Astrocyte (in vitro differentiated cells and primary cell): ENCODE measurements around the gene SIDT2. TPM values are rescaled to one million over a fixed set of nuclear protein-coding genes. Genes with fewer than 3 reads are reported as not detected.
"Not testable (repeated sequence)": the region's sequence is repeated elsewhere in the genome, so short reads cannot be mapped to it uniquely, and the experiment has no call there.

Experiments
- DNase-seq: peaks from one replicate; pipeline ENCODE4 v3.0.0-alpha.2; 2010; ENCODE audit warnings: low read depth
- FAIRE-seq: peaks from 2 replicates; lab custom pipeline; 2011; peaks lifted over from hg19 to GRCh38; lab: Jason Lieb, UNC
- H2AFZ ChIP-seq: 2 replicates; pipeline ENCODE4 v1.6.0; 2012; ENCODE audit warnings: low read depth, low read length, inconsistent platforms
- H3K27ac ChIP-seq: 2 replicates; pipeline ENCODE4 v1.5.1; 2011; ENCODE audit warnings: low read depth, low read length, inconsistent platforms
- H3K27me3 ChIP-seq: 2 replicates; pipeline ENCODE4 v1.6.0; 2011; ENCODE audit warnings: low read length, inconsistent platforms; ENCODE audit not compliant: insufficient read depth
- H3K36me3 ChIP-seq: 2 replicates; pipeline ENCODE4 v1.5.1; 2011; ENCODE audit warnings: low read length, inconsistent platforms; ENCODE audit not compliant: insufficient read depth
- H3K4me1 ChIP-seq: 2 replicates; pipeline ENCODE4 v1.5.1; 2011; ENCODE audit warnings: low read length, inconsistent platforms; ENCODE audit not compliant: insufficient read depth
- H3K4me2 ChIP-seq: 2 replicates; pipeline ENCODE4 v1.6.0; 2012; ENCODE audit warnings: low read length, inconsistent platforms
- H3K4me3 ChIP-seq: 2 replicates; pipeline ENCODE4 v1.5.1; 2011; ENCODE audit warnings: low read depth, mild to moderate bottlenecking, low read length, inconsistent platforms; ENCODE audit not compliant: insufficient read depth
- H3K79me2 ChIP-seq: 2 replicates; pipeline ENCODE4 v1.6.0; 2012; ENCODE audit warnings: mild to moderate bottlenecking, low read length, inconsistent platforms; ENCODE audit not compliant: insufficient read depth
- H3K9ac ChIP-seq: 2 replicates; pipeline ENCODE4 v1.6.0; 2012; ENCODE audit warnings: mild to moderate bottlenecking, low read length, inconsistent platforms
- H3K9me3 ChIP-seq: 2 replicates; pipeline ENCODE4 v1.5.1; 2012; ENCODE audit warnings: low read depth, mild to moderate bottlenecking, low read length, inconsistent platforms; ENCODE audit not compliant: insufficient read depth
- H4K20me1 ChIP-seq: 2 replicates; pipeline ENCODE4 v1.6.0; 2012; ENCODE audit warnings: low read length, inconsistent platforms; ENCODE audit not compliant: insufficient read depth
- H3K27ac Mint-ChIP-seq: one replicate; pipeline ENCODE4 v1.8.0; 2021; ENCODE audit warnings: mild to moderate bottlenecking, mixed read lengths; ENCODE audit not compliant: unreplicated experiment
- H3K27me3 Mint-ChIP-seq: one replicate; pipeline ENCODE4 v1.8.0; 2021; ENCODE audit warnings: low read depth, mixed read lengths; ENCODE audit not compliant: unreplicated experiment
- H3K36me3 Mint-ChIP-seq: one replicate; pipeline ENCODE4 v1.8.0; 2021; ENCODE audit warnings: low read depth, mixed read lengths; ENCODE audit not compliant: unreplicated experiment
- H3K4me1 Mint-ChIP-seq: one replicate; pipeline ENCODE4 v1.8.0; 2021; ENCODE audit warnings: low read depth, mixed read lengths; ENCODE audit not compliant: unreplicated experiment
- H3K4me3 Mint-ChIP-seq: one replicate; pipeline ENCODE4 v1.8.0; 2021; ENCODE audit warnings: mild to moderate bottlenecking, moderate library complexity, mixed read lengths; ENCODE audit not compliant: unreplicated experiment
- H3K9me3 Mint-ChIP-seq: one replicate; pipeline ENCODE4 v1.8.0; 2021; ENCODE audit warnings: mild to moderate bottlenecking, mixed read lengths; ENCODE audit not compliant: unreplicated experiment
- CTCF ChIP-seq: IDR thresholded peaks from 2 replicates; pipeline ENCODE4 v1.5.1; 2011; ENCODE audit warnings: low read depth, mild to moderate bottlenecking, inconsistent platforms, low read length, moderate library complexity; ENCODE audit not compliant: insufficient read depth
- EZH2 ChIP-seq: IDR thresholded peaks from 2 replicates; pipeline ENCODE4 v1.6.1; 2012; ENCODE audit warnings: mild to moderate bottlenecking, low read length, inconsistent platforms; ENCODE audit not compliant: insufficient read depth
- total RNA-seq: library from RNA; stranded (reverse); gene quantifications from 2 replicates; pipeline ENCODE4 v1.2.1, GENCODE V29; 2021

SIDT2 gene
- total RNA-seq, 1 donor from 2014 or later, result 55.8 TPM

- no peak overlapping the region for H3K4me3 ChIP-seq
- H4K20me1 ChIP-seq, result no peaks in the 10 kb centered on the region
- Mint-ChIP-seq H3K4me3 (no peak overlapping the region), H3K27me3 (no peaks in the 10 kb centered on the region), H3K4me1 (peaks cover 9% of the 10 kb centered on the region), H3K27ac (no peak overlapping the region), H3K9me3 (no peaks in the 10 kb centered on the region), H3K36me3 (peaks cover 17% of the 10 kb centered on the region)
- H3K79me2 ChIP-seq, result peaks cover 4% of the 10 kb centered on the region
- H3K9ac ChIP-seq, result no peak overlapping the region
- H3K4me1 ChIP-seq, result peaks cover 28% of the 10 kb centered on the region
- no peak overlapping the region for H3K27ac ChIP-seq
- FAIRE-seq, result no peak
- H3K9me3 ChIP-seq, result no peaks in the 10 kb centered on the region
- no peak for DNase-seq
- H3K4me2 ChIP-seq, result no peak overlapping the region
- H3K36me3 ChIP-seq, result peaks cover 9% of the 10 kb centered on the region
- no peak for TF ChIP-seq EZH2
- TF ChIP-seq CTCF, result no peak
- H3K27me3 ChIP-seq, result no peaks in the 10 kb centered on the region
- H2AFZ ChIP-seq, result no peak overlapping the region
Observed at GRCh38 chr11:117181586-117182550, 3.3 kb downstream of the SIDT2 start.

- H3K9ac ChIP-seq, result no peak overlapping the region
- no peak overlapping the region for H3K4me3 ChIP-seq
Observed at GRCh38 chr11:117182551-117182935, 4.0 kb downstream of the SIDT2 start.

GRCh38 chr11:117183178-117183577, 4.6 kb downstream of the SIDT2 start:
- not testable (repeated sequence) for DNase-seq, H4K20me1 ChIP-seq, H3K27me3 Mint-ChIP-seq, H3K36me3 ChIP-seq, H3K4me3 Mint-ChIP-seq, H2AFZ ChIP-seq, H3K27me3 ChIP-seq, H3K79me2 ChIP-seq, H3K9me3 Mint-ChIP-seq, H3K4me2 ChIP-seq, FAIRE-seq, H3K4me3 ChIP-seq, H3K27ac ChIP-seq, H3K9ac ChIP-seq, H3K27ac Mint-ChIP-seq, H3K9me3 ChIP-seq
- peaks cover 23% of the 10 kb centered on the region for H3K36me3 Mint-ChIP-seq
- H3K4me1 Mint-ChIP-seq, result peaks cover 12% of the 10 kb centered on the region
- H3K4me1 ChIP-seq, result peaks cover 23% of the 10 kb centered on the region

More at GRCh38 chr11:117182551-117182935, 4.0 kb downstream of the SIDT2 start:
- no peak overlapping the region for H3K4me2 ChIP-seq
- TF ChIP-seq CTCF (no peak), EZH2 (no peak)
- Mint-ChIP-seq H3K4me1 (peaks cover 12% of the 10 kb centered on the region), H3K27me3 (no peaks in the 10 kb centered on the region), H3K4me3 (no peak overlapping the region), H3K9me3 (no peaks in the 10 kb centered on the region), H3K27ac (no peak overlapping the region), H3K36me3 (peaks cover 20% of the 10 kb centered on the region)
- DNase-seq (no peak), FAIRE-seq (no peak)
- H3K27ac ChIP-seq, result no peak overlapping the region
- H3K4me1 ChIP-seq, result peaks cover 28% of the 10 kb centered on the region
- no peaks in the 10 kb centered on the region for H3K27me3 ChIP-seq
- H3K36me3 ChIP-seq, result peaks cover 9% of the 10 kb centered on the region
- H3K79me2 ChIP-seq, result peaks cover 4% of the 10 kb centered on the region
- no peaks in the 10 kb centered on the region for H4K20me1 ChIP-seq
- no peaks in the 10 kb centered on the region for H3K9me3 ChIP-seq
- H2AFZ ChIP-seq, result no peak overlapping the region
